Measurements from ENCODE around the gene MAST3. TPM values are rescaled to one million over a fixed set of nuclear protein-coding genes. Genes with fewer than 3 reads are reported as not detected.

MAST3 gene
- total RNA-seq, 1 experiment from 2014 or later: 10.4 TPM

- H3K4me3 Mint-ChIP-seq: no peak overlapping the region; a peak in 1 of 5 replicates
- Histone ChIP-seq H2AFZ (ENCODE audit: low read length) (no peak overlapping the region), H3K56ac (ENCODE audit: insufficient read length, low read depth, low read length) (no peak overlapping the region), H2BK20ac (ENCODE audit: low read depth, low read length, poor library complexity, severe bottlenecking) (no peak overlapping the region), H4K91ac (ENCODE audit: insufficient read length, low read depth, low read length) (no peak overlapping the region), H3K23me2 (ENCODE audit: insufficient read length, low read depth, low read length, poor library complexity, severe bottlenecking) (no peaks in the 10 kb centered on the region), H2BK120ac (ENCODE audit: low read depth, low read length, poor library complexity, severe bottlenecking) (no peak overlapping the region), H3K4ac (ENCODE audit: low read depth, low read length) (no peak overlapping the region), H4K5ac (ENCODE audit: insufficient read length, low read depth, low read length) (no peak overlapping the region), H3K9me3 (ENCODE audit: control insufficient read depth, low read depth, low read length) (no peaks in the 10 kb centered on the region), H2BK5ac (ENCODE audit: insufficient read length, low read length) (no peak overlapping the region), H4K20me1 (ENCODE audit: control insufficient read depth, insufficient read depth, insufficient read length) (no peaks in the 10 kb centered on the region), H3K27me3 (ENCODE audit: insufficient read depth, low read length) (no peaks in the 10 kb centered on the region), H3K79me1 (ENCODE audit: insufficient read depth, low read depth, low read length, poor library complexity, severe bottlenecking) (no peaks in the 10 kb centered on the region), H4K8ac (replicated peaks; ENCODE audit: insufficient read length, low read depth, low read length) (no peak overlapping the region), H3K79me2 (ENCODE audit: insufficient read depth, low read length) (no peaks in the 10 kb centered on the region), H3K27ac (ENCODE audit: insufficient read length, low read depth, low read length) (no peak overlapping the region), H2BK15ac (ENCODE audit: low read depth, low read length) (no peak overlapping the region), H3K14ac (ENCODE audit: insufficient read depth, low read length) (no peak overlapping the region), H3K9ac (ENCODE audit: extremely low read depth, insufficient read length, low read length) (no peak overlapping the region), H3K18ac (ENCODE audit: insufficient read length, low read depth, low read length) (no peak overlapping the region), H2BK12ac (ENCODE audit: insufficient read length, low read depth, low read length) (no peak overlapping the region), H2AK5ac (ENCODE audit: insufficient read length, low read length) (no peak overlapping the region), H3K4me2 (ENCODE audit: insufficient read depth, insufficient read length, low read length) (no peak overlapping the region), H3T11ph (ENCODE audit: low read length) (no peak overlapping the region), H3K23ac (ENCODE audit: insufficient read length, low read depth, low read length) (no peak overlapping the region), H3K4me1 (ENCODE audit: insufficient read depth, low read length) (no peaks in the 10 kb centered on the region)
- H3K36me3 Mint-ChIP-seq (ENCODE audit: insufficient read depth in 1 of 3, low read depth in 3 of 3): no peaks in the 10 kb centered on the region
- peak; percentile 36; the same call in 1 of the 3 replicates for TF ChIP-seq CTCF (conservative IDR thresholded peaks at IDR 0.05)
- H3K9me3 Mint-ChIP-seq: no peaks in the 10 kb centered on the region
- no peak for DNase-seq
- H3K4me1 Mint-ChIP-seq: peaks cover 0 to 7% of the 10 kb centered on the region in 2 experiments; a peak in 2 of 4 replicates
- WGBS (ENCODE audit: extremely low coverage, insufficient read length, low lambda C conversion rate): no CpG with 5 or more reads among the region's 9 CpGs
- no peak overlapping the region; a peak in 1 of 7 replicates for H3K27ac Mint-ChIP-seq
- H3K27me3 Mint-ChIP-seq (ENCODE audit: low read depth): peaks cover 7% of the 10 kb centered on the region
Measured at GRCh38 chr19:18074192-18074591, 23.4 kb upstream of the MAST3 start.

All from H9 (cell line).